ENCODE data around the gene C16orf46. TPM values are rescaled to one million over a fixed set of nuclear protein-coding genes. Genes with fewer than 3 reads are reported as not detected.
"Not testable (repeated sequence)": the region's sequence is repeated elsewhere in the genome, so short reads cannot be mapped to it uniquely, and the experiment has no call there.

Gene C16orf46
- 11.3 TPM in 1 of 2 replicates, not detected in the other for total RNA-seq (2014; rRNA removed; shearing (Covaris generic); ENCODE audit: low replicate concordance)

GRCh38 chr16:81077076-81077940, at the start of gene C16orf46:
TSS of gene C16orf46 (minus strand) at chr16:81077238. CDS start at chr16:81063955, 13,283 bp downstream.
- in situ Hi-C loops (cut with HindIII; ENCODE audit: low pct_unique_long_range_greater_than_20kb, low sequenced_read_pairs): no loop called here
- DNase-seq (ENCODE audit: low read depth): peak; percentile 94

- DNase-seq (ENCODE audit: low read depth): no peak
- in situ Hi-C loops (cut with HindIII; ENCODE audit: low pct_unique_long_range_greater_than_20kb, low sequenced_read_pairs): no loop called here
Observed at GRCh38 chr16:81123092-81123852, 46.2 kb upstream of the C16orf46 start.

GRCh38 chr16:81121474-81121990, 44.5 kb upstream of the C16orf46 start:
- no peak for DNase-seq (ENCODE audit: low read depth)
- in situ Hi-C loops (cut with HindIII; ENCODE audit: low pct_unique_long_range_greater_than_20kb, low sequenced_read_pairs): no loop called here

- in situ Hi-C loops (cut with HindIII; ENCODE audit: low pct_unique_long_range_greater_than_20kb, low sequenced_read_pairs): no loop called here
- no peak for DNase-seq (ENCODE audit: low read depth)
Observed at GRCh38 chr16:81117436-81117835, 40.4 kb upstream of the C16orf46 start.

GRCh38 chr16:81116285-81116684, 39.2 kb upstream of the C16orf46 start:
- in situ Hi-C loops (cut with HindIII; ENCODE audit: low pct_unique_long_range_greater_than_20kb, low sequenced_read_pairs): no loop called here
- no peak for DNase-seq (ENCODE audit: low read depth)

- no peak for DNase-seq (ENCODE audit: low read depth)
- in situ Hi-C loops (cut with HindIII; ENCODE audit: low pct_unique_long_range_greater_than_20kb, low sequenced_read_pairs): no loop called here
Observed at GRCh38 chr16:81112453-81112852, 35.4 kb upstream of the C16orf46 start.

- DNase-seq (ENCODE audit: low read depth); in situ Hi-C loops (cut with HindIII; ENCODE audit: low pct_unique_long_range_greater_than_20kb, low sequenced_read_pairs): not testable (repeated sequence)
Observed at GRCh38 chr16:81109274-81109673, 32.2 kb upstream of the C16orf46 start.

GRCh38 chr16:81107511-81107910, 30.5 kb upstream of the C16orf46 start:
- peak; percentile 51 for DNase-seq (ENCODE audit: low read depth)
- in situ Hi-C loops (cut with HindIII; ENCODE audit: low pct_unique_long_range_greater_than_20kb, low sequenced_read_pairs): no loop called here

- no peak for DNase-seq (ENCODE audit: low read depth)
- in situ Hi-C loops (cut with HindIII; ENCODE audit: low pct_unique_long_range_greater_than_20kb, low sequenced_read_pairs): no loop called here
Observed at GRCh38 chr16:81106826-81107503, 29.9 kb upstream of the C16orf46 start.

GRCh38 chr16:81105946-81106345, 28.9 kb upstream of the C16orf46 start:
- in situ Hi-C loops (cut with HindIII; ENCODE audit: low pct_unique_long_range_greater_than_20kb, low sequenced_read_pairs): no loop called here
- no peak for DNase-seq (ENCODE audit: low read depth)

- in situ Hi-C loops (cut with HindIII; ENCODE audit: low pct_unique_long_range_greater_than_20kb, low sequenced_read_pairs): no loop called here
Observed at GRCh38 chr16:81101702-81102101, 24.7 kb upstream of the C16orf46 start.

GRCh38 chr16:81099958-81100357, 22.9 kb upstream of the C16orf46 start:
- DNase-seq (ENCODE audit: low read depth): no peak
- in situ Hi-C loops (cut with HindIII; ENCODE audit: low pct_unique_long_range_greater_than_20kb, low sequenced_read_pairs): no loop called here

More at GRCh38 chr16:81101702-81102101, 24.7 kb upstream of the C16orf46 start:
- no peak for DNase-seq (ENCODE audit: low read depth)

- in situ Hi-C loops (cut with HindIII; ENCODE audit: low pct_unique_long_range_greater_than_20kb, low sequenced_read_pairs): no loop called here
- DNase-seq (ENCODE audit: low read depth): peak; percentile 27
Observed at GRCh38 chr16:81097230-81097629, 20.2 kb upstream of the C16orf46 start.

GRCh38 chr16:81096715-81097208, 19.7 kb upstream of the C16orf46 start:
- in situ Hi-C loops (cut with HindIII; ENCODE audit: low pct_unique_long_range_greater_than_20kb, low sequenced_read_pairs): no loop called here
- no peak for DNase-seq (ENCODE audit: low read depth)

- DNase-seq (ENCODE audit: low read depth): peak; percentile 99
- in situ Hi-C loops (cut with HindIII; ENCODE audit: low pct_unique_long_range_greater_than_20kb, low sequenced_read_pairs): no loop called here
Observed at GRCh38 chr16:81095953-81096714, 19.1 kb upstream of the C16orf46 start, which contains the start of gene GCSH. TSS of gene GCSH (minus strand) at chr16:81096395. CDS start at chr16:81096278, 117 bp downstream.

GRCh38 chr16:81095653-81095952, 18.6 kb upstream of the C16orf46 start:
- no peak for DNase-seq (ENCODE audit: low read depth)
- in situ Hi-C loops (cut with HindIII; ENCODE audit: low pct_unique_long_range_greater_than_20kb, low sequenced_read_pairs): no loop called here

GRCh38 chr16:81094771-81095251, 17.8 kb upstream of the C16orf46 start:
- peak; percentile 19 for DNase-seq (ENCODE audit: low read depth)
- in situ Hi-C loops (cut with HindIII; ENCODE audit: low pct_unique_long_range_greater_than_20kb, low sequenced_read_pairs): no loop called here
